Adipocyte (in vitro differentiated cells): ENCODE measurements around the gene SASS6.
"Not testable (repeated sequence)": the region's sequence is repeated elsewhere in the genome, so short reads cannot be mapped to it uniquely, and the experiment has no call there.

Experiments
- DNase-seq: peaks from one replicate; pipeline ENCODE4 v3.0.0-alpha.2; 2015; ENCODE audit warnings: low read depth
- H3K27me3 ChIP-seq: replicated peaks from 2 replicates; pipeline ENCODE4 v1.7.0; 2013; ENCODE audit warnings: mild to moderate bottlenecking, low read length, moderate library complexity; ENCODE audit not compliant: control insufficient read depth, insufficient read depth
- H3K36me3 ChIP-seq: 2 replicates; pipeline ENCODE4 v1.7.0; 2013; ENCODE audit warnings: low read length, mild to moderate bottlenecking, moderate library complexity; ENCODE audit not compliant: control insufficient read depth, insufficient read depth, severe bottlenecking
- H3K4me1 ChIP-seq: 2 replicates; pipeline ENCODE4 v1.7.0; 2013; ENCODE audit warnings: mild to moderate bottlenecking, low read length, moderate library complexity; ENCODE audit not compliant: control insufficient read depth, insufficient read depth
- H3K4me3 ChIP-seq: 2 replicates; pipeline ENCODE4 v1.7.0; 2013; ENCODE audit warnings: mild to moderate bottlenecking, low read length, moderate library complexity
- H3K9ac ChIP-seq: 2 replicates; pipeline ENCODE4 v1.7.0; 2013; ENCODE audit warnings: mild to moderate bottlenecking, low read length, moderate library complexity
- H3K9me3 ChIP-seq: 2 replicates; pipeline ENCODE4 v1.7.0; 2013; ENCODE audit warnings: mild to moderate bottlenecking, low read length, moderate library complexity; ENCODE audit not compliant: control insufficient read depth

The SASS6 gene

DNA sequence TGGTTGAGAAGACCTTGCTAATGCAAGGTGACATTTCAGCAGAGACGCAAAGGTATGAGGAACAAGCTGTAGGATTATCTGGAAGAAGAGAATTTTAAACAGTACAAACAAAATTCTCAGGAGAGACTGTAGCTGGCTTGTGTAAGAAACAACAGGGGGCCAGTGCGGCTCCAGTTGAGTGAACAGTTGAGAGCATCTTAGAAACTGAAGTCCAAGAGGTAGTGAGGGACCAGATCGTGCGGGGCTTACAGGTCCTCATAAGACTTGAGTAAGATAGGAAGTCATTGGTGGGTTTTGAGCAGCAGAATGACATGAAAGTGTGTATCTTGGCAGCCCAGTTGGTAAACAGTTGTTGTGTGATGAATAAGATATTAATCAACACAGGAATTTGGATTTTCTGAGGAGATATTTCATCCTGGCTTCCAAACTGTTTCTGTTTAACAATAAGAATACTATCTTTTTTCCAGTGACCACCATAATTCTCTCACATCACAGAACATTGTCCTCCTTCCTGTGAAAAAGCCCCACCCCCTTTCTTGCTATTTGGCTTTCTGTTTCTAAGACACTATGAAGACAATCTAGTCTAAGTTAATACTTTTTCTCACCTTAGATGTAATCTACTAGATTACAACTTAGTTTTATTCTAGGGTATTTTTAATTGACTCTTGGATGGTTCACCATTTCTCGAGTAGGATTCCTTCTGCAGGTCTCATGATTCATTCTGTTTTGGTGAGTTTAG, 62.4 kb downstream of the SASS6 start:
- Histone ChIP-seq H3K4me3 (no peak overlapping the region), H3K9me3 (no peaks in the 10 kb centered on the region), H3K27me3 (no peaks in the 10 kb centered on the region), H3K4me1 (peaks cover 6% of the 10 kb centered on the region), H3K9ac (no peak overlapping the region), H3K36me3 (peaks cover 75% of the 10 kb centered on the region)
- DNase-seq = no peak

DNA sequence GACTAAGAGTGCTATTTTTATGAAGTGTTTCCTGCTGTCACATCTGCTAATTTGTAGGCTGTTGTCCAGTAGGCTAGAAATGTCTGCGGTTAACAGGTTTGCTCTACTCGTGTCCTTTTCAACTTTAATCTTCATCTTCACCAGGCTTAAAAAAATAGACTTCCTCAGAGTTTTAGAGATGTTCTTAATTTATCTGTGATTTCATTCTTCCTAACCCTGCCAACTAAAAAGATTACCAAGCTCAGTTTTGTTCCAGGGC, 66.8 kb downstream of the SASS6 start:
- no peak for DNase-seq
- Histone ChIP-seq H3K9ac (no peak overlapping the region), H3K36me3 (peaks cover 83% of the 10 kb centered on the region), H3K27me3 (no peaks in the 10 kb centered on the region), H3K9me3 (no peaks in the 10 kb centered on the region), H3K4me1 (no peaks in the 10 kb centered on the region), H3K4me3 (no peak overlapping the region)

DNA sequence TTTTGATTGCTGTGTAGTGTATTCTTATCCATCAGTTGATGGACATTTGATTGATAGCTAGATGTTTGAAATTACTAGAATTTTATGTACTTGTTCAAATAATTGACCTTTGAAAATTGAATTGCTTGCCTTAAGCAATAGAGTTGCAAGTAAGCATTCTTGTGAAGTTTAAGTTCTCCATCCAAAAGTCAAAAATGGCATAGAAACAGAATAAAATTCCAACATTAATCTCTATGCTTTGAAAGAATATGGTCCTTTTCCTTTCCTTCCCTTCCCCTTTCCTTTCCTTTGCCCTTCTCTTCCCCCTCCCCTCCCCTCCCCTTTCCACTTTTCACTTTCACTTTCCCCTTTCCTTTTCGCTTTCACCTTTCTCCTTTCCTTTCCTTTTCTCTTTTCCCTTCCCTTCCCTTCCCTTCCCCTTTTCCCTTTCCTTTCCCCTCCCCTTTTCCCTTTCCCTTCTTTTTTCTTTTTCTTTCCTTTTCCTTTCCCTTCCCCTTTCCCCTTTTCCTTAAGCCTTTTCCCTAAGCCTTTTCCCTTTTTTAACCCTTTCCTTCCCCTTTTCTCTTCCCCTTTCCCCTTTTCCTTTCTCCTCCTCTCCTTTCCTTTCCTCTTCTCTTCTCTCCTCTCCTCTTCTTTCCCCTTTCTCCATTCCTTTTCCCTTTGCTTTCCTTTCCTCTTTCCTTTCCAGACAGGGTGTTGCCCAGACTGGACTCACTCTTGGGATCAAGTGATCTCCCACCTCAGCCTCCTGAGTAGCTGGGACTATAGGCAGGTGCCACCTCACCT, 67.4 kb downstream of the SASS6 start:
- Histone ChIP-seq H3K9ac (no peak overlapping the region), H3K4me1 (no peaks in the 10 kb centered on the region), H3K9me3 (no peaks in the 10 kb centered on the region), H3K4me3 (no peak overlapping the region), H3K36me3 (peaks cover 83% of the 10 kb centered on the region), H3K27me3 (no peaks in the 10 kb centered on the region)
- DNase-seq = peak; percentile 19

DNA sequence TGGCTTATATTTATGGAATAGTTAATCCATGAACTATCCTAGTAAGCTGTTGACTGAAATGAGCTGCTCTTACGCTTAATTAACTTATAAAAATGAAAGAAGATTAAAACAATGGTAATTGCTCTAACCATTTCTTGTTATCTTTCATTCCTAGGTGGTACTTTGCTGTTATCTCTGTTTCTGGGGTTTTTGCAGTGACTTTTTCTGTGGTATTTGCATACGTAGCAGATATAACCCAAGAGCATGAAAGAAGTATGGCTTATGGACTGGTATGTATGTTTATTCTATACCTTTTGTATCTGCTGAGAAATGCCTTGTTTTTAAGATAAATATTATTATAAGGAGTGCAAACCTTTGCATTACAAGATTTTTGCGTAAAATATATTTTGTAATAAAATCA, 71.0 kb downstream of the SASS6 start:
- H3K9me3 ChIP-seq = no peaks in the 10 kb centered on the region
- no peaks in the 10 kb centered on the region for H3K4me1 ChIP-seq
- no peak for DNase-seq
- no peaks in the 10 kb centered on the region for H3K27me3 ChIP-seq
- H3K4me3 ChIP-seq = no peak overlapping the region
- H3K9ac ChIP-seq = no peak overlapping the region
- peaks cover 78% of the 10 kb centered on the region for H3K36me3 ChIP-seq

DNA sequence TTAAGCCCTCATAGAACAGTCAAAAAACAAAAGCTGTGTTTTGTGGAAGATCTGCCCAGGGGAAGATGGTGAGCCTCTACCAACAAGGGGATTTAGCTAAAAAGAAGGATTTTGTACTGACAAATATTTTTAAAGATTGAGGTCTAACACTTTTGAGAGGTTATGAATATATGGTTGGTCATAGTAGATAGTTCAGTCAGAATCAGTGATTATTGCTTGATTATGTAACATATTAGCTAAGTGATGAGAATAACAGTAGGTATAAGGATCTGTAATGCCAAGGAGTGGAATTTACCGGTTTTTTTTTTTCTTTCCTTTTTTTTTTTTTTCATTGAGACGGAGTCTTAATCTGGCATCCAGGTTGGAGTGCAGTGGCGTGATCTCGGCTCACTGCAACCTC, 79.0 kb downstream of the SASS6 start:
- Histone ChIP-seq H3K4me1 (no peaks in the 10 kb centered on the region), H3K4me3 (no peak overlapping the region), H3K9me3 (no peaks in the 10 kb centered on the region), H3K9ac (no peak overlapping the region), H3K27me3 (no peaks in the 10 kb centered on the region), H3K36me3 (peaks cover 26% of the 10 kb centered on the region)
- DNase-seq = no peak

DNA sequence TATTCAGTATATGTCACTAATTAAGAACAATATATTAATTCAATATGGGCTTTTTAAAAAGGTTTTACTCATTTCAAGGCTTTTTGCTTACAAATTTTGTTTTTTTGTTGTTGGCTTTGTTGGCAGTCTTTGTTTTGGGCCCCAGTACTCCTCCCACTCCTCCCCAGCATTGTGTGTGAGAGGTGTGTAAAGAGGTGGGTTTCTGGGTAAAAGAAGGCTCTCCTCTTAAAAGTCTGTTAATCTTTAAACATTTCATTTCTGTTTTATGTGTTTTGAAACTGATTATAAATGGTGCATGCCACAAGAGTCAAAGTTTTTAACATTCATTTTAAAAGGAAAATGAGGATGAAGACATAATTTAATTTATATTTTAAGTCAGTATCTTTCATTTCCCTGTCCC, 79.6 kb downstream of the SASS6 start:
- H3K9me3 ChIP-seq = no peaks in the 10 kb centered on the region
- H3K9ac ChIP-seq = no peak overlapping the region
- no peaks in the 10 kb centered on the region for H3K27me3 ChIP-seq
- DNase-seq = no peak
- H3K4me3 ChIP-seq = no peak overlapping the region
- peaks cover 20% of the 10 kb centered on the region for H3K36me3 ChIP-seq
- no peaks in the 10 kb centered on the region for H3K4me1 ChIP-seq

DNA sequence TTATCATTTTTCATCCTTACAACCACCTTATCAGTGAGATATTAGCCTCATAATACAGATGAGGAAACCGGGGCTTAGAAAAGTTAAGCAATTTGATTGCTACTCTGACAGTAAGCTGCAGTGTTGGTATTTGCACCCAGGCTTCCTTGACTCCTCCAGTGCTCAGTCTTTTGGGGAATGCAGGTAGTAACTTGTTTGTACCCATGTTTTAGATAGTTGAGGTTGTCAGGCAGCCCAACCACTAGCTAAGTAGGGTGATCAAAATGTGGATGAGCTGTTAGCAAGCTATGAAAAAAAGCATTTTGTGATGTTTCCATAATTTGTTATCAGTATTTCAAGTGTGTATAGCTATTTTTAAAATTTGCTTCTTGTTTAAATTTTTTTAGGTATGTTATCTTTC, 80.8 kb downstream of the SASS6 start:
- no peak for DNase-seq
- Histone ChIP-seq H3K9me3 (no peaks in the 10 kb centered on the region), H3K27me3 (no peaks in the 10 kb centered on the region), H3K9ac (no peak overlapping the region), H3K4me3 (no peak overlapping the region), H3K36me3 (peaks cover 13% of the 10 kb centered on the region), H3K4me1 (no peaks in the 10 kb centered on the region)

DNA sequence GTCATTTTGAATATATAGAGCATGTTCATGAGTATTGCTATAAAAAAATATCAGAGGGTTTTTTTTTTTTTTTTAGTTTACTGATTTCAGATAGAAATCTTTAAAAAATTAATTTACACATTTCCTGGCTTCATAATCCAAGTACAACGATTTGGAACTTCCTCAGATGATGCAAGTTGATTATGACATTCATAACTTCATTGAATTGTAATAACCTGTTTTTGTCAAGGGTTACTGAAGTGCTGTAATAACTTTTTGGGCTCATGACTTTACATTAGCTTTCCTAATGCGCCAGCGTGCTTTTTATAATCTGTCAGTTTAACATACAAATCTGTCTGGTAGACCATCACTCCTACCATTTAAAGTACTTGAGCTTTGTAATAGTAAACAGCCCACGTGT, 81.3 kb downstream of the SASS6 start:
- no peaks in the 10 kb centered on the region for H3K27me3 ChIP-seq
- DNase-seq = no peak
- H3K4me1 ChIP-seq = no peaks in the 10 kb centered on the region
- H3K9me3 ChIP-seq = no peaks in the 10 kb centered on the region
- H3K4me3 ChIP-seq = no peak overlapping the region
- H3K9ac ChIP-seq = no peak overlapping the region
- peaks cover 13% of the 10 kb centered on the region for H3K36me3 ChIP-seq

DNA sequence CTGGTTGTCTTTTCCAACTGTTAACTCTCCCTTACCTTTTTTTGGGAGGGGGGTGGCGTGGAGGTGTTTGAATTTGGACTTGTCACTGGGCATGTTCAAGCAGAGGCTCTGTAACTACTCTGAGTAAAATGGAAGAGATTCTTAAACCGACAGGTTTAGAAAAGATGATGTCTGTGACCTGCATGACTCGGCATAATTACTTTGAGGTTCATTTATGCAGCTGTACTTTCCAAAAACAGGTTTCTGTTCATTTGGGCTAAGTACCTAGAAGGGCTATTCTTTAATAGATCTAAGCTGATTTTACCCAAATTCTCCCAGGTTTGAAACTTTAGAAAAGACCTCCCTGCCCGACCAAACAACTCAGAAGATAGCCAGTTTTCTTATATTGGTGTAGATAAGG, 82.6 kb downstream of the SASS6 start:
- Histone ChIP-seq H3K9ac (no peak overlapping the region), H3K4me1 (no peaks in the 10 kb centered on the region), H3K4me3 (no peak overlapping the region), H3K36me3 (peaks cover 13% of the 10 kb centered on the region), H3K27me3 (no peaks in the 10 kb centered on the region), H3K9me3 (no peaks in the 10 kb centered on the region)
- DNase-seq = no peak

DNA sequence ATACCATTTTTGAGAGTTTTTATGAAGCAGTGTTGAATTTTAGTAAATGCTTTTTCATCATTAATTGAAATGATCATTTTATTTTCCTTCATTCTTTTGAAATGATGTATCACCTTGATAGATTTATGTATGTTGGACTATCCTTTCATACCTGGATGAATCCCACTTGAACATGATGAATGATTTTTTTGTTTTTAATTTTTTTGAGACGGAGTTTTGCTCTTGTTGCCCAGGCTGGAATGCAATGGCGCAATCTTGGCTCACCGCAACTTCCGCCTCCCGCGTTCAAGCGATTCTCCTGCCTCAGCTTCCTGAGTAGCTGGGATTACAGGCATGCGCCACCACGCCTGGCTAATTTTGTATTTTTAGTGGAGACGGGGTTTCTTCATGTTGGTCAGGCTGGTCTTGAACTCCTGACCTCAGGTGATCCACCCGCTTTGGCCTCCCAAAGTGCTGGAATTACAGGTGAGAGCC, 85.5 kb downstream of the SASS6 start:
- H3K9ac ChIP-seq, H3K27me3 ChIP-seq, H3K4me3 ChIP-seq, H3K36me3 ChIP-seq, H3K4me1 ChIP-seq, H3K9me3 ChIP-seq, DNase-seq: not testable (repeated sequence)

DNA sequence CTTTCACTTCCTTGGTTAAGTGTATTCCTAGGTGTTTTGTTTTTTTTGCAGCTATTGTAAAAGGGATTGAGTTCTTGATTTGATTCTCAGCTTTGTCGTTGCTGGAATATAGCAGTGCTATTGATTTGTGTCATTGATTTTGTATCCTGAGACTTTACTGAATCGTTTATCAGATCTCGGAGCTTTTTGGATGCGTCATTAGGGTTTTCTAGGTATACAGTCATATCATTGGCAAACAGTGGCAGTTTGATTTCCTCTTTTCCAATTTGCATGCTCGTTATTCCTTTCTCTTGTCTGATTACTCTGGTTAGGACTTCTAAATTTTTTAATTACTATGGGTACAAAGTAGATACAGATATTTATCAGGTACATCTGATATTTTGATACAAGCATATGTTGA, 87.5 kb downstream of the SASS6 start:
- Histone ChIP-seq H3K9me3 (no peaks in the 10 kb centered on the region), H3K27me3 (no peaks in the 10 kb centered on the region), H3K9ac (no peak overlapping the region), H3K4me1 (peaks cover 8% of the 10 kb centered on the region), H3K4me3 (no peak overlapping the region), H3K36me3 (peaks cover 7% of the 10 kb centered on the region)
- DNase-seq = no peak
